GM12873 (cell line): ENCODE measurements around the gene SSU72.

ENCODE experiments used
- CTCF ChIP-seq: IDR thresholded peaks from 2 replicates; pipeline ENCODE4 v1.5.1; 2012; ENCODE audit warnings: low read depth, mild to moderate bottlenecking, moderate library complexity, low read length, control low read depth; ENCODE audit not compliant: insufficient read depth; ENCODE audit errors: missing control alignments

The SSU72 gene

GRCh38 chr1:1565340-1565739 lies 9.3 kb downstream of the SSU72 start:
- no peak for TF ChIP-seq CTCF

GRCh38 chr1:1564268-1564667 lies 10.4 kb downstream of the SSU72 start:
- no peak for TF ChIP-seq CTCF

GRCh38 chr1:1563688-1564087 lies 11.0 kb downstream of the SSU72 start:
- no peak for TF ChIP-seq CTCF

GRCh38 chr1:1562556-1563195 lies 12.0 kb downstream of the SSU72 start:
- no peak for TF ChIP-seq CTCF

GRCh38 chr1:1561801-1562470 lies 12.7 kb downstream of the SSU72 start:
- no peak for TF ChIP-seq CTCF

- TF ChIP-seq CTCF, result no peak
These were observed 14.5 kb downstream of the SSU72 start for GRCh38 chr1:1560178-1560577.

- TF ChIP-seq CTCF, result no peak
These were observed 15.6 kb downstream of the SSU72 start for GRCh38 chr1:1559066-1559465.
